ENCODE results near the gene NOL4.
"Not testable (repeated sequence)": the region's sequence is repeated elsewhere in the genome, so short reads cannot be mapped to it uniquely, and the experiment has no call there.

NOL4 gene, protein sequence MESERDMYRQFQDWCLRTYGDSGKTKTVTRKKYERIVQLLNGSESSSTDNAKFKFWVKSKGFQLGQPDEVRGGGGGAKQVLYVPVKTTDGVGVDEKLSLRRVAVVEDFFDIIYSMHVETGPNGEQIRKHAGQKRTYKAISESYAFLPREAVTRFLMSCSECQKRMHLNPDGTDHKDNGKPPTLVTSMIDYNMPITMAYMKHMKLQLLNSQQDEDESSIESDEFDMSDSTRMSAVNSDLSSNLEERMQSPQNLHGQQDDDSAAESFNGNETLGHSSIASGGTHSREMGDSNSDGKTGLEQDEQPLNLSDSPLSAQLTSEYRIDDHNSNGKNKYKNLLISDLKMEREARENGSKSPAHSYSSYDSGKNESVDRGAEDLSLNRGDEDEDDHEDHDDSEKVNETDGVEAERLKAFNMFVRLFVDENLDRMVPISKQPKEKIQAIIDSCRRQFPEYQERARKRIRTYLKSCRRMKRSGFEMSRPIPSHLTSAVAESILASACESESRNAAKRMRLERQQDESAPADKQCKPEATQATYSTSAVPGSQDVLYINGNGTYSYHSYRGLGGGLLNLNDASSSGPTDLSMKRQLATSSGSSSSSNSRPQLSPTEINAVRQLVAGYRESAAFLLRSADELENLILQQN

DNA sequence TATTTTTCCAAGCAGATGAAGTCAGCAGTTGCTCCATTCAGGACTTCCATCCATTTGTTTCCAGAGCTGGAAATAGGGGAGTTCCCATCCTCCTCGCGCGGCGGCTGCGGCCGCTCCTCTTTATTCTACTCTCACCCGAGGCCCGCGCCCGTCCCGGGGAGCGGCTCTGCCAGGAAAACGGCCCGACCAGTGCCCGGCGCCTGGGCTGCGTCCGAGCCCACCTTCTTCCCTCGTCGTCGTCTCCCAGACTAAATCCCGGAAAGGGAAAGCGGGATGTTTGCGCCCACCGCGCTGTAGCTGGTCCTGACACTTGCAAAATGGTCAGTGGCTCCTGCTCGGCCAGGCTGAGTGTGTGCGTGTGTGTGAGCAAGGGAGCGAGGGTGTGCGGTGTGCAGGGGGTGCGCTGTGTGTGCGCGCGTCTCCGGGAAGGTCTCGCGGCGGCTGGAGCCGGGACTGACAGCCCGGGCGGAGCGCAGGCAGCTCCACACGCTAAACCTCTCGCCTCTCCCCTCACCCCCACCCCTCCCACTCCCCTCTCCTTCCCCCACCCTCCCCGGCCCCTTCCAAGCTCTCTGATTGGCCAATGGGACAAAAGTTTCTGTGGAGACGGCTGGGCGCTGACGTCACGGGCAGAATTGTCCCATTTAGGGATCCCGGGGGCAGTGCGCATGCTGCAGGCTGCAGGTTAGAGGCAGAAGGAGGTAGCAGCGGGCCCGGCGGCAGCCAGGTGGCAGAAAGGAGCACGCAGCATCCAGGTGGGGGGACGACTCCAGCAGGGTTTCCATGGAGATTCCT, at the start of gene NOL4:
Gene NOL4, minus strand, starts transcription at position 491 of the 795 bp plus-strand sequence. CDS start 1,660 bp downstream, outside the sequence.
- DNase-seq (ENCODE audit: low spot score) = peak; percentile 51

- DNase-seq (ENCODE audit: low spot score) = not testable (repeated sequence)
Measured at GRCh38 chr18:34266029-34266428, 41.3 kb upstream of the NOL4 start.

DNA sequence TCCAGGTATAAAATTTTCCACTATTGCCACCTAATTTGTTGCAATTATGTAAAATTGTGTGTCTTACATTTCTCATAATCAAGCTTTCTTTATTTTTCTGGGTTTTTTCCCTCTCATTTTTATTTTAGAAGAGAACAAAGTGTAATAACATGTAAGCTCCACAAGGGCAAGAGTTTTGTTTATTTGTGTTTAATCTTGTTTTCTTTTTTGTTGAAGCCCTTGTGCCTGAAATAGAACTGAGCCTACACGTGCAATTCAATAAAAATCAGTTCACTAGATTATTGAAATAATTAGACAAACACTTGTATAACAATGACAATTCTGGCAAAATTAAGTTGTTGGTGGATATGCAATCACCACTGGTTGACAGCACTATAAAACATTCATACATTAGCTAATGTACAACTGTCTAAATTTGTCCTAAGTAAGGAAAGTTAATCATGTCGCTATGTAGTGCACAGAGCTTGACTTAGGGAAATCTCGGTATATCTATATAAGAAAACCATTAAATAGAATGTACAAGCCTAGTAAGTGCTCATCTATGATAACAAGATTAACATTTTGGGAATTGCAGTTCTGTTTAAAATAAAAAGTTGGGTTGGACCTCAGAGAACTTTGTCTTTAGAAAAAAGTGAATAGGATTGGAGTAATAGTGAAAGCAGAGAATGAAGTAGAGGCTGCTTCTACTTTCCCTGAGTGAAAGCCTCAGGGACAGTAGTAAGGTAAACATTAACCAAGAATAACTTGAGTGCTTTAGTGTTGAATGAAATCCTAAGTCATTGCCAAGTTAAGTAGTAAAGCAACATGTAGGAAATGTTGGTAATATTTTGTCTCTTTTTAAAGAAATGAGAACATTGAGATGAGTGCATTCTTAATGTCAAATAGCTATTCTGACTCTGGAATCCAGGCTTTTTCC, 37.4 kb upstream of the NOL4 start:
- no peak for DNase-seq (ENCODE audit: low spot score)

DNA sequence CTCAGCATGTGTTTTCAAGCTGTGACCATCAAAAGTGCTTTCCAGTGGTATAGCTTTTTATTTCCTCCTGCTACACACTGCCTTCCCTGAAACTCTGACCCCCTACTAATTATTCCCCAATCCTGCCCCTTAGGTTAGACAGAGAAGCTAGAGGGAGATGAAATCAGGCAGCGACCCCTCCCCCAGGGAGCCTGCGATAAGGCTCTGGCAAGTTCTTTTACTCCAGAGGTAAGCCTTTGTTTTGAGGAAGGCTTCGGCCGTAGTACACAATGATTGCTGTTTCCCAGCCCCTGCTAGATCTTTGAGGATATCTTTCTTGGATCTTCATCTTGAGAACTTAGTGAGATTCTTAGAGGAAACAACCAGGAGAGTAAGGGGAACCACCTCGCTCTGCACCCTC, 33.5 kb upstream of the NOL4 start:
- no peak for DNase-seq (ENCODE audit: low spot score)

DNA sequence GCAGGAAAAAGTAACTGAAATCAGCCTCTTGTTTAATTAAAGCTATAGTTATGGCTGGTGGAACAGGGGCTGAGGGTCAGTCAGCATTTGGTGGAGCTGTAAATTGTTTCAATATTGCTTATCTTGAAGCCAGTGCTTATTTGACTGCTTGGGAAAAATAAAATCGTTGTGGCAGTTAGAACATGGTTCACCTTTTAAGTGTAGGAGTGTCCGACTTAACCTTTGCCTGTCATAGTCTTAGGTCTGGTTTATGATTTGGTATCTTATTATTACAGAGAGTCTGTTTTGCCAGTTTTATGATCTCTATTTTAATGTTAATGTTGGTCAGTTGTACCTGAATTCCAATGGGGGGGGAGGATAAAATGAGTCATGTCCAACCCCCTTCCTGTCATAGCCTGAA, 27.2 kb upstream of the NOL4 start:
- no peak for DNase-seq (ENCODE audit: low spot score)

GRCh38 chr18:34248727-34249126, 24.0 kb upstream of the NOL4 start:
- no peak for DNase-seq (ENCODE audit: low spot score)

- DNase-seq (ENCODE audit: low spot score) = no peak
Measured at GRCh38 chr18:34242739-34243138, 18.0 kb upstream of the NOL4 start.

- DNase-seq (ENCODE audit: low spot score) = not testable (repeated sequence)
Measured at GRCh38 chr18:34233781-34234388, 9.2 kb upstream of the NOL4 start.

DNA sequence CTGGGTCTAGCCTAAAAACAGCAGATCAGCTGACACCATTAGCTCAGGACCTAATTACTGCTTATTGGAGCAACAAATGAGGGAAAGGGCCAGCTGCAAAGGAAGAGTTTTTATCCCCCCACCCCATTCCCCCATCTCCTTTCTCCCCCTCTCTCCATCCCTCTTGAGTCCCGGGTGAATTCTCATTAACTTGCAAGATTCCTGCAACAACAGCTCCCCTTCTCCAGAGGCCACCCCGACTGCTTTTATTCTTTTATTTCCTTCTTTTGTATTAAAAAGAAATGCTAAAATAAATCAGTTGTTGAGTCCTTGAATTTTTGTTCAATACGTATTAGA, 473 bp upstream of the NOL4 start:
- DNase-seq (ENCODE audit: low spot score) = no peak

DNA sequence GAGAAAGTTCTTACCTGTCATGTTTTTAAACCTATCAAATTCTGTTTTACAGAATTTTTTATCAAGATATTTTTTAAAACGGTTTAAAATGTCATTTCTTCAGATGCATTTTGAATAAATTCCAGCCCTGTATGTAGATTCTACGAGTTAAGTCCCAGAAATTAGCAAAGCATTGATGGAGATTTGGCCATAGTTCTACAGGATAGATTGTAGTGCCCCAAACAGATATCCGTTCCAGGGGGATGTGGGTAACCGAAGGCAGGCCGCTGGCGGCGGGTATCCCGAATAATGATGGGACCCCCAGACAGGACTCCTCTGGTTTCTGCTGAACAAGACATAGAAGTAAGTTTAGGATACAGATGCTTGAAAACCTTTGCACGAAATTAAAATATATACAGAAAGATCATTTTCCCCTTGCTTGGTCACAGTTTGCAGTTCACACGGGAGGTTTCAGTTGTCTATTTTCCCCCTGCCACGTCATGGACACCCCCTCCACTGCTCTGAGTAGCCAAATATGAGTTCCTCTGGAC, 755 bp downstream of the NOL4 start:
- DNase-seq (ENCODE audit: low spot score) = no peak

GRCh38 chr18:34223164-34223892, 1.4 kb downstream of the NOL4 start:
- no peak for DNase-seq (ENCODE audit: low spot score)

- DNase-seq (ENCODE audit: low spot score) = no peak
Measured at GRCh38 chr18:34222307-34223163, 2.2 kb downstream of the NOL4 start.

DNA sequence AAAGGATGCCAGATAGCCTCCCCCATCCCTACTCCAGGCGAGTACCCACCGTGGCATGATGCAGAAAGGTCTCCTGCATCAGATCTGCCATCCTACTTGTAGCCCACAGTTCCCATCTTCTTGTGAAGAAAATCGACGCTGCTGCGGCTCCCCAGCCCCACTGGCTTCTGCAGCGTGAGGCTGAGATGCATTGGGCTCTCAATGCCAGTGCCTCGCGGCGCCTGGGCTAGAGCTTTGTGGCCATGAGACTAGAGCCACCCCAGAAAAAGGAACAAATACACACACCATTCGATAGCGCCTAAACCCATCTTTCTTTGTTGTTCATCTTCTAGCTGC, 2.8 kb downstream of the NOL4 start:
- DNase-seq (ENCODE audit: low spot score) = no peak

DNA sequence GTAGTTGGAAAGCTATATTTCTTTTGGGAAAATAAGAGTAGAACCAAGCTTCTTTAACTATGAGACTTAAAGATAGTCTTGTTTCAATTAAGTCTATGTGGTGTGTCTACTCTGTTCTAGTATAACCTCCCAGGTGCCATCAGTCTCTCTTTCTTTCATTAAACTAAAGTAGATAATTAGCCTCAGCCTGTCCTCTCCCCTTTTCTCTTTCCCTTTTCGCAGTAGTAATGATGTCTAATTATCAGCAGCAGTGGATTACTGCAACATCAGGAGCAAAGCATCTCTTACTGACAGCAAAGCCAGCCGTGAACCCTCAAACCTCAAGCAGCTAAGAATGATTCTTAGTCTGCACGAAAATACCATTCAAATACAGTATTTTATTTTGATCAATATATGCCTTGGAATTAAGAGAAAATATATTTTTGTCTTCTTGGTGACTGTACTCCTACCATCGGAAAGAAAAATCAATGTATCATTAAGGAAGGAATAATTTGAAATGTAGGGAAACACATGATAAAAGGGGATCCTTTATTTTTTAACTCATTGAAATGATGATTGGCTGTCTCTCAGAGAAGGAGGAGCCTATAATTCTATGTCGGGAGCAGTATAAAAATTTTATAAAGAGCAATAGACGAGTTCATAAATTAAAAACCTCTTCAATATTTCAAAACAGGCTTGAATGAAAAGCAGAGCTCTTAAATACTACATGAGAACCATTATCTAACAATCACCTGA, 4.5 kb downstream of the NOL4 start:
- DNase-seq (ENCODE audit: low spot score) = no peak

GRCh38 chr18:34219651-34220050, 5.1 kb downstream of the NOL4 start:
- DNase-seq (ENCODE audit: low spot score) = no peak

DNA sequence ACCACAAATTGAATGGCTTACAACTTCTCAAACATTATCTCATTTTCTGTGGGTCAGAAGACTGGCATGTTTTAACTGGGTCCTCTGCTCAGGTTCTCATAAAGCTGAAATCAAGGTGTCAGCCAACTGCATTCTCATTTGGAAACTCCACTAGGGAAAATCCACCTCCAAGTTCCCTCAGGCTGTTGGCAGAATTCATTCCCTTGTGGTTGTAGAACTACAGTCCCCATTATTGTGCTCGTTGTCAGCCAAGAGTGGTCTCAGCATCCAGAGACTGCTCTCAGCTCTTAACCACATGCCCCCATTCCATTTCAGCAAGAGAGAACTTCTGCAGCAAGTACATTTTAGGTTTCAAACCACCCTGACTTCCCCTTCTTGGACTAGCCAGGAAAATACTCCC, 12.2 kb downstream of the NOL4 start:
- DNase-seq (ENCODE audit: low spot score) = no peak

DNA sequence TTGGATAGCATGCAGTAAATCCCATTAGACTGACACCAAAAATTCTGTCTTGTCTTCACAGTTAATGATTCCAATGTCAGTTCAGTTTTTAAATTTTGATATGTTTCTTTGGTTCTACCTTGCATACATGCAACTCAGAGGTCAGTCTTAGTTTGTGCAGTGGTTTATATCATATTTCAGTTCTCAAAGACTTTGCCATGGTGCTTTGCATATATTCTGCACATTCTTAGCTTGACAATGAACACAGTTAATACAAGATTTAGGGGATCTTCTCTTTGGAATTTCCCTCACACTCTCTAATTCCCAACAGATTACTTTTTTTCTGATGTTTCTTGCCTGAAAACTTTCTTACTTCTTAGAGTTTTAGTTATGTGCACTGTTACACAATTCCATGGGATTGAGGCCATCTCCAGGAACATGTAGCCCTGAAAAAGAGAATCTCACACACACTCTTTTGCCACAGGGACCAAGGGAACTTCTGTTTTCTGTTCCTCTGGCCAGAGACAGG, 17.3 kb downstream of the NOL4 start:
- no peak for DNase-seq (ENCODE audit: low spot score)

DNA sequence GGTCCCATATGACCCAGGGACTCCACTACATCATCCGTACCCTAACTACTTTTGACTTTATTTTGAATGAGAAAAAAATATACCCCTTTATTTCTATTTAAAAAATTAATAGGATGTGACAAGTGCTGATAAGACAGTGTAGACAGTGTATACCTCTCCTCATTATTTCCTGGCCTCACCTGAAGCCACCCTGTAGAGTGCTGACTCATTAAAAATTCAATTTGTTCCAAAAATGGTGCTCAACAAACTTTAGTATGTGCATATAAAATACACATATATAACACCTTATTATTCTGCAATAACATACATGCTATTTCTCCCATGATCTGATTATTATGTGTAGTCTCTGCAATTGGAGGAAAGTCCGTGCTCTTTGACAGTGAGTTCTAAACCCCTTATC, 20.8 kb downstream of the NOL4 start:
- no peak for DNase-seq (ENCODE audit: low spot score)

GRCh38 chr18:34196256-34196655, 28.5 kb downstream of the NOL4 start:
- no peak for DNase-seq (ENCODE audit: low spot score)

Measured in HuH-7.5 (cell line).